HepG2 (cell line): ENCODE measurements around the gene SLC25A28. TPM values are rescaled to one million over a fixed set of nuclear protein-coding genes. Genes with fewer than 3 reads are reported as not detected.

Experiments used
- ARNT ChIP-seq: fragments of 450-650 bp; IDR thresholded peaks from 2 replicates; pipeline ENCODE4 v1.6.1; 2017
- CTCF ChIP-seq: sonication (generic); formaldehyde crosslinking; IDR thresholded peaks from 2 replicates; pipeline ENCODE4 v1.5.0; 2020; ENCODE audit warnings: mild to moderate bottlenecking, missing genetic modification reagents, moderate library complexity
- ELF3 ChIP-seq: IDR thresholded peaks from 2 replicates; pipeline ENCODE4 v1.6.1; 2016; ENCODE audit warnings: missing genetic modification reagents, missing compliant biosample characterization
- ETV5 ChIP-seq: IDR thresholded peaks from 2 replicates; pipeline ENCODE4 v1.6.1; 2018; ENCODE audit warnings: missing biosample characterization, missing genetic modification reagents, inconsistent platforms, borderline replicate concordance
- EZH2 ChIP-seq: conservative IDR thresholded peaks from 2 replicates; pipeline ENCODE4 v1.6.1; 2012; ENCODE audit warnings: mild to moderate bottlenecking, low read depth, low read length, moderate library complexity
- HDAC6 ChIP-seq: fragments of 200-600 bp; sonication (generic); IDR thresholded peaks from 2 replicates; pipeline ENCODE4 v1.7.0; 2017; ENCODE audit warnings: mild to moderate bottlenecking, antibody characterized with exemption, low read length, low read depth
- HMG20B ChIP-seq: conservative IDR thresholded peaks from 2 replicates; pipeline ENCODE4 v1.6.1; 2016; ENCODE audit warnings: missing genetic modification reagents, missing compliant biosample characterization
- JARID2 ChIP-seq: sonication (generic); formaldehyde crosslinking; IDR thresholded peaks from 2 replicates; pipeline ENCODE4 v1.8.1; 2023; ENCODE audit warnings: missing genetic modification reagents, inconsistent platforms; ENCODE audit not compliant: insufficient replicate concordance
- KMT2B ChIP-seq: IDR thresholded peaks from 2 replicates; pipeline ENCODE4 v1.6.1; 2016; ENCODE audit warnings: missing genetic modification reagents, missing compliant biosample characterization
- MXI1 ChIP-seq: IDR thresholded peaks from 3 replicates; pipeline ENCODE4 v1.6.1; 2012; ENCODE audit warnings: low read depth, low read length, inconsistent platforms, borderline replicate concordance
- RCOR2 ChIP-seq: IDR thresholded peaks from 2 replicates; pipeline ENCODE4 v1.6.1; 2016; ENCODE audit warnings: missing biosample characterization, missing genetic modification reagents
- SNAPC2 ChIP-seq: sonication (generic); formaldehyde crosslinking; IDR thresholded peaks from 2 replicates; pipeline ENCODE4 v1.8.1; 2022; ENCODE audit warnings: mild to moderate bottlenecking, missing genetic modification reagents
- SOX5 ChIP-seq: IDR thresholded peaks from 2 replicates; pipeline ENCODE4 v1.6.1; 2016; ENCODE audit warnings: borderline replicate concordance
- TAF15 ChIP-seq: fragments of 200-400 bp; formaldehyde crosslinking; IDR thresholded peaks from one replicate; pipeline ENCODE4 v1.6.1; 2018; ENCODE audit warnings: mild to moderate bottlenecking, low read depth, low read length; ENCODE audit not compliant: poor library complexity, severe bottlenecking
- ZBTB14 ChIP-seq: sonication (generic); formaldehyde crosslinking; IDR thresholded peaks from 2 replicates; pipeline ENCODE4 v1.4.0; 2020; ENCODE audit warnings: missing genetic modification reagents
- ZBTB38 ChIP-seq: sonication (generic); formaldehyde crosslinking; IDR thresholded peaks from 2 replicates; pipeline ENCODE4 v1.5.1; 2020; ENCODE audit warnings: mild to moderate bottlenecking, missing genetic modification reagents
- ZNF101 ChIP-seq: sonication (generic); formaldehyde crosslinking; IDR thresholded peaks from 2 replicates; pipeline ENCODE4 v1.4.0; 2020; ENCODE audit warnings: mild to moderate bottlenecking, low read depth, missing genetic modification reagents, borderline replicate concordance
- polyA plus RNA-seq, 8 experiments: library from polyadenylated mRNA; depleted of rRNA in 3 of 8; stranded (reverse) in 7 of 8; unstranded in 1 of 8; fragments of >200 nt; fragmentation: Illumina TruSeq in 4 of 8; extraction: Trizol in 4 of 8; gene quantifications; 2 replicates each; pipeline versions ENCODE4 v1.2.1 to v1.2.3, GENCODE V29; 2011 to 2016; ENCODE audit warnings: low read depth in 4 of 8, missing spikeins in 1 of 8, mixed read lengths in 1 of 8; ENCODE audit not compliant: insufficient read depth in 1 of 8
- total RNA-seq, 5 experiments: library from RNA; depleted of rRNA; stranded (reverse); fragments of >200 nt; fragmentation: Illumina TruSeq; extraction: Trizol; gene quantifications; 2 replicates each; pipeline ENCODE4 v1.2.3, GENCODE V29; 2016; ENCODE audit warnings: low read depth in 1 of 5
- TF ChIP-seq, protein P1 (sequence below): sonication (generic); formaldehyde crosslinking; IDR thresholded peaks from 2 replicates; pipeline ENCODE4 v1.5.0; 2020; ENCODE audit warnings: mild to moderate bottlenecking, low read depth, missing genetic modification reagents, borderline replicate concordance
- TF ChIP-seq, protein P2 (sequence below): sonication (generic); formaldehyde crosslinking; IDR thresholded peaks from 2 replicates; pipeline ENCODE4 v1.8.1; 2023; ENCODE audit warnings: mild to moderate bottlenecking, moderate library complexity, missing genetic modification reagents
- TF ChIP-seq, protein P3 (sequence below): IDR thresholded peaks from 2 replicates; pipeline ENCODE4 v1.6.1; 2016; ENCODE audit warnings: low read depth, borderline replicate concordance
- TF ChIP-seq, protein P4 (sequence below): sonication (generic); formaldehyde crosslinking; conservative IDR thresholded peaks from 2 replicates; pipeline ENCODE4 v1.4.0; 2020; ENCODE audit warnings: missing genetic modification reagents
- TF ChIP-seq, protein P5 (sequence below): sonication (generic); formaldehyde crosslinking; IDR thresholded peaks from 2 replicates; pipeline ENCODE4 v1.4.0; 2020; ENCODE audit warnings: missing genetic modification reagents

The SLC25A28 gene
- total and polyA plus RNA-seq, 2 of the 13 experiments (the other 11 are each of a cell fraction or from before 2014, with no cell fraction given) = 15.2 to 41.0 TPM

- TF ChIP-seq, protein P1, sequence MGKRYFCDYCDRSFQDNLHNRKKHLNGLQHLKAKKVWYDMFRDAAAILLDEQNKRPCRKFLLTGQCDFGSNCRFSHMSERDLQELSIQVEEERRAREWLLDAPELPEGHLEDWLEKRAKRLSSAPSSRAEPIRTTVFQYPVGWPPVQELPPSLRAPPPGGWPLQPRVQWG (CRISPR knock-in tag) = no peak
- TF ChIP-seq ZBTB38 (no peak), ELF3 (CRISPR knock-in tag) (no peak), ARNT (no peak), JARID2 (CRISPR knock-in tag) (no peak), KMT2B (peak; percentile 29; the same call in 1 of the 2 replicates), TAF15 (no peak), HMG20B (CRISPR knock-in tag) (no peak), ZBTB14 (CRISPR knock-in tag) (no peak), SOX5 (CRISPR knock-in tag) (no peak), MXI1 (0 out of 3 replicates have a peak, but pooled peaks have one; percentile 21), RCOR2 (CRISPR knock-in tag) (no peak), SNAPC2 (CRISPR knock-in tag) (no peak), HDAC6 (no peak), ZNF101 (CRISPR knock-in tag) (no peak), EZH2 (no peak), ETV5 (CRISPR knock-in tag) (peak; percentile 16; the same call in 1 of the 2 replicates), CTCF (peak; percentile 84)
- TF ChIP-seq, protein P2, sequence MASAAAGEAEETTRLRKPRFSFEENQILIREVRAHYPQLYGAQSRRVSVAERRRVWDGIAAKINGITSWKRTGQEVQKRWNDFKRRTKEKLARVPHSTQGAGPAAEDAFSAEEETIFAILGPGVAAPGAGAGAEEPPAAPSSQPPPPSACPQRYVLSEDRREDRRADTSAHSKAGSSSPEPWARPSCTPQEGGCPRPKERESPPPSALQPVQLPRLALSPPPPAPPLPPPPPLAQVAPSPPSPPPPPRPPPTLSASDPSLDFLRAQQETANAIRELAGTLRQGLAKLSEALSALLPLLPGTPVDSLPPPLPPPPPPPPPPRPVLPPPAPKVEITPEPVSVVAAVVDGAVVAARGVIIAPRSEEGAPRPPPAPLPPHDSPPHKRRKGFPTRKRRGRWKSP (CRISPR knock-in tag) = 0 out of 2 replicates have a peak, but pooled peaks have one; percentile 43
- TF ChIP-seq, protein P3, sequence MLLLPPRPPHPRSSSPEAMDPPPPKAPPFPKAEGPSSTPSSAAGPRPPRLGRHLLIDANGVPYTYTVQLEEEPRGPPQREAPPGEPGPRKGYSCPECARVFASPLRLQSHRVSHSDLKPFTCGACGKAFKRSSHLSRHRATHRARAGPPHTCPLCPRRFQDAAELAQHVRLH (CRISPR knock-in tag) = no peak
- TF ChIP-seq, protein P4, sequence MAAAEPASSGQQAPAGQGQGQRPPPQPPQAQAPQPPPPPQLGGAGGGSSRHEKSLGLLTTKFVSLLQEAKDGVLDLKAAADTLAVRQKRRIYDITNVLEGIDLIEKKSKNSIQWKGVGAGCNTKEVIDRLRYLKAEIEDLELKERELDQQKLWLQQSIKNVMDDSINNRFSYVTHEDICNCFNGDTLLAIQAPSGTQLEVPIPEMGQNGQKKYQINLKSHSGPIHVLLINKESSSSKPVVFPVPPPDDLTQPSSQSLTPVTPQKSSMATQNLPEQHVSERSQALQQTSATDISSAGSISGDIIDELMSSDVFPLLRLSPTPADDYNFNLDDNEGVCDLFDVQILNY (CRISPR knock-in tag) = no peak
- TF ChIP-seq, protein P5, sequence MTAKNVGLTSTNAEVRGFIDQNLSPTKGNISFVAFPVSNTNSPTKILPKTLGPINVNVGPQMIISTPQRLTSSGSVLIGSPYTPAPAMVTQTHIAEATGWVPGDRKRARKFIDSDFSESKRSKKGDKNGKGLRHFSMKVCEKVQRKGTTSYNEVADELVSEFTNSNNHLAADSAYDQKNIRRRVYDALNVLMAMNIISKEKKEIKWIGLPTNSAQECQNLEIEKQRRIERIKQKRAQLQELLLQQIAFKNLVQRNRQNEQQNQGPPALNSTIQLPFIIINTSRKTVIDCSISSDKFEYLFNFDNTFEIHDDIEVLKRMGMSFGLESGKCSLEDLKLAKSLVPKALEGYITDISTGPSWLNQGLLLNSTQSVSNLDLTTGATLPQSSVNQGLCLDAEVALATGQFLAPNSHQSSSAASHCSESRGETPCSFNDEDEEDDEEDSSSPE (CRISPR knock-in tag) = peak; percentile 39; the same call in 1 of the 2 replicates
Measured at GRCh38 chr10:99612167-99612831, 7.9 kb downstream of the SLC25A28 start (continued).
